Lower leg skin (tissue), 3 donors: ENCODE results near the gene CPT2.

Experiments
- POLR2A ChIP-seq, 2 donors: fragments of 450-650 bp; IDR thresholded peaks; one replicate each; pipeline ENCODE4 v1.6.1; 2016 to 2017; ENCODE audit warnings: antibody characterized with exemption in 2 of 2, mild to moderate bottlenecking in 1 of 2, moderate library complexity in 1 of 2
- TF ChIP-seq, protein P1 (sequence below), 3 donors: fragments of 450-650 bp; IDR thresholded peaks; one replicate each; pipeline ENCODE4 v1.5.1; 2016; ENCODE audit warnings: antibody characterized with exemption in 3 of 3, mild to moderate bottlenecking in 3 of 3, moderate library complexity in 2 of 3

DNA sequence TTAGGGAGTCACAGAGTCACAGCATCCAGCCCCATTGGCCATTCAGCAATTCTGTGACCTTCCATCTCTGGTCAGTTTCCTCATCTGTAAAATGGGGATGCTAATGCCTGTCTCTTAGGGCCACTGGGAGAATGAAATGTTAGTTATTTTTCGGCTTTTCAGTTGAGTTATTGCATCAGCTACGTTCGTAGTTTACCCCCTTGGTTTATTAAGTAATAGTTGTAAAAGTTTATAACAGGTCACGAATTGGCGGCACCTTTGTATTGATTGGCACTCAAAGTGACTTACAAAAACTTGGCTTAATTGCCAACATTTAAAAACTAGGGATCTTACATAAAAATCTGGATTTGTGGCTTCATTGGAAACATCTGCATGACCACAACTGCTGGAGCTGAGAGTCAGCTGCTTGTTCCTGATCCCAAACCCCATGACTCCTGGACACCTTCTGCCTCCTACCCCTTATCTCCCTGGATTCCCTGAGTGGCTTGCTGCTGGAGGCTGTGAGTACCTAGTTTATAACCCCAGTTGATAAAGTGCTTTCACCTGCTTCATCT is 31.1 kb upstream of the CPT2 start:
- TF ChIP-seq, protein P1, sequence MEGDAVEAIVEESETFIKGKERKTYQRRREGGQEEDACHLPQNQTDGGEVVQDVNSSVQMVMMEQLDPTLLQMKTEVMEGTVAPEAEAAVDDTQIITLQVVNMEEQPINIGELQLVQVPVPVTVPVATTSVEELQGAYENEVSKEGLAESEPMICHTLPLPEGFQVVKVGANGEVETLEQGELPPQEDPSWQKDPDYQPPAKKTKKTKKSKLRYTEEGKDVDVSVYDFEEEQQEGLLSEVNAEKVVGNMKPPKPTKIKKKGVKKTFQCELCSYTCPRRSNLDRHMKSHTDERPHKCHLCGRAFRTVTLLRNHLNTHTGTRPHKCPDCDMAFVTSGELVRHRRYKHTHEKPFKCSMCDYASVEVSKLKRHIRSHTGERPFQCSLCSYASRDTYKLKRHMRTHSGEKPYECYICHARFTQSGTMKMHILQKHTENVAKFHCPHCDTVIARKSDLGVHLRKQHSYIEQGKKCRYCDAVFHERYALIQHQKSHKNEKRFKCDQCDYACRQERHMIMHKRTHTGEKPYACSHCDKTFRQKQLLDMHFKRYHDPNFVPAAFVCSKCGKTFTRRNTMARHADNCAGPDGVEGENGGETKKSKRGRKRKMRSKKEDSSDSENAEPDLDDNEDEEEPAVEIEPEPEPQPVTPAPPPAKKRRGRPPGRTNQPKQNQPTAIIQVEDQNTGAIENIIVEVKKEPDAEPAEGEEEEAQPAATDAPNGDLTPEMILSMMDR (IDR thresholded peaks at IDR 0.05): no peak
- TF ChIP-seq POLR2A (IDR thresholded peaks at IDR 0.05): no peak
